PC-3 (cell line): Measurements from ENCODE around the gene PACRGL.

Experiments used
- EZH2 ChIP-seq: fragments of 300-600 bp; sonication (generic); IDR thresholded peaks from one replicate; pipeline ENCODE4 v1.6.1; 2017; ENCODE audit warnings: antibody characterized with exemption, mild to moderate bottlenecking, low read length; ENCODE audit not compliant: unreplicated experiment
- TF ChIP-seq, protein P1 (sequence below): fragments of 300-600 bp; sonication (generic); conservative IDR thresholded peaks from 2 replicates; pipeline ENCODE4 v1.5.1; 2017; ENCODE audit warnings: antibody characterized with exemption, low read depth, mild to moderate bottlenecking, low read length

DNA sequence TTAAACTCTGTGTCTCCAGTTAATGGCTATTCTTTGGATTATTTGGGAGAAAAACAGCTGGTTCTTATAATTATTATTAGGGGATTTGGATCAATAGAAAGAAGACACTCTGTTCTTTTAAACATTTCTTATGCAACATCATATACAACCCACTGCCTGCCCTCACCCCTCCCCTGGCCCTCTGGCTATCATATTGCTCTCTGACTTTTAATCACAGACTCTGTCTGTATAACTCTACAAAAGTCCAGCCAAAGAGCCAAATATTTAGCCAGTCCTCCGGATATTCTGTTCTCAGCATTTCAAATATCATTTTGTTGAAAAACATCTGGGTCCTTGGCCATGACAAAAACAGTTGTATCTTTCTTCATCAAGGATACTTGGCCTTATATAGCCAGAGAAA is 19.0 kb upstream of the PACRGL start:
- TF ChIP-seq, protein P1, sequence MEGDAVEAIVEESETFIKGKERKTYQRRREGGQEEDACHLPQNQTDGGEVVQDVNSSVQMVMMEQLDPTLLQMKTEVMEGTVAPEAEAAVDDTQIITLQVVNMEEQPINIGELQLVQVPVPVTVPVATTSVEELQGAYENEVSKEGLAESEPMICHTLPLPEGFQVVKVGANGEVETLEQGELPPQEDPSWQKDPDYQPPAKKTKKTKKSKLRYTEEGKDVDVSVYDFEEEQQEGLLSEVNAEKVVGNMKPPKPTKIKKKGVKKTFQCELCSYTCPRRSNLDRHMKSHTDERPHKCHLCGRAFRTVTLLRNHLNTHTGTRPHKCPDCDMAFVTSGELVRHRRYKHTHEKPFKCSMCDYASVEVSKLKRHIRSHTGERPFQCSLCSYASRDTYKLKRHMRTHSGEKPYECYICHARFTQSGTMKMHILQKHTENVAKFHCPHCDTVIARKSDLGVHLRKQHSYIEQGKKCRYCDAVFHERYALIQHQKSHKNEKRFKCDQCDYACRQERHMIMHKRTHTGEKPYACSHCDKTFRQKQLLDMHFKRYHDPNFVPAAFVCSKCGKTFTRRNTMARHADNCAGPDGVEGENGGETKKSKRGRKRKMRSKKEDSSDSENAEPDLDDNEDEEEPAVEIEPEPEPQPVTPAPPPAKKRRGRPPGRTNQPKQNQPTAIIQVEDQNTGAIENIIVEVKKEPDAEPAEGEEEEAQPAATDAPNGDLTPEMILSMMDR, result no peak
- no peak for TF ChIP-seq EZH2
